ENCODE data around the gene ASCC2. TPM values are rescaled to one million over a fixed set of nuclear protein-coding genes. Genes with fewer than 3 reads are reported as not detected.

Gene ASCC2
- total RNA-seq, 1 experiment from 2014 or later = 43.6 TPM

- H3K4me3 Mint-ChIP-seq = no peak overlapping the region
- H3K9me3 Mint-ChIP-seq = no peaks in the 10 kb centered on the region
- TF ChIP-seq GABPB1 (CRISPR knock-in tag; IDR thresholded peaks at IDR 0.05) (no peak), PRRX2 (CRISPR knock-in tag; IDR thresholded peaks at IDR 0.05) (no peak), NR3C1 (CRISPR knock-in tag; conservative IDR thresholded peaks at IDR 0.05; ENCODE audit: low read depth) (no peak), MAX (CRISPR knock-in tag; IDR thresholded peaks at IDR 0.05) (no peak), ZNF416 (CRISPR knock-in tag; IDR thresholded peaks at IDR 0.05) (no peak)
- TF ChIP-seq, protein P1, sequence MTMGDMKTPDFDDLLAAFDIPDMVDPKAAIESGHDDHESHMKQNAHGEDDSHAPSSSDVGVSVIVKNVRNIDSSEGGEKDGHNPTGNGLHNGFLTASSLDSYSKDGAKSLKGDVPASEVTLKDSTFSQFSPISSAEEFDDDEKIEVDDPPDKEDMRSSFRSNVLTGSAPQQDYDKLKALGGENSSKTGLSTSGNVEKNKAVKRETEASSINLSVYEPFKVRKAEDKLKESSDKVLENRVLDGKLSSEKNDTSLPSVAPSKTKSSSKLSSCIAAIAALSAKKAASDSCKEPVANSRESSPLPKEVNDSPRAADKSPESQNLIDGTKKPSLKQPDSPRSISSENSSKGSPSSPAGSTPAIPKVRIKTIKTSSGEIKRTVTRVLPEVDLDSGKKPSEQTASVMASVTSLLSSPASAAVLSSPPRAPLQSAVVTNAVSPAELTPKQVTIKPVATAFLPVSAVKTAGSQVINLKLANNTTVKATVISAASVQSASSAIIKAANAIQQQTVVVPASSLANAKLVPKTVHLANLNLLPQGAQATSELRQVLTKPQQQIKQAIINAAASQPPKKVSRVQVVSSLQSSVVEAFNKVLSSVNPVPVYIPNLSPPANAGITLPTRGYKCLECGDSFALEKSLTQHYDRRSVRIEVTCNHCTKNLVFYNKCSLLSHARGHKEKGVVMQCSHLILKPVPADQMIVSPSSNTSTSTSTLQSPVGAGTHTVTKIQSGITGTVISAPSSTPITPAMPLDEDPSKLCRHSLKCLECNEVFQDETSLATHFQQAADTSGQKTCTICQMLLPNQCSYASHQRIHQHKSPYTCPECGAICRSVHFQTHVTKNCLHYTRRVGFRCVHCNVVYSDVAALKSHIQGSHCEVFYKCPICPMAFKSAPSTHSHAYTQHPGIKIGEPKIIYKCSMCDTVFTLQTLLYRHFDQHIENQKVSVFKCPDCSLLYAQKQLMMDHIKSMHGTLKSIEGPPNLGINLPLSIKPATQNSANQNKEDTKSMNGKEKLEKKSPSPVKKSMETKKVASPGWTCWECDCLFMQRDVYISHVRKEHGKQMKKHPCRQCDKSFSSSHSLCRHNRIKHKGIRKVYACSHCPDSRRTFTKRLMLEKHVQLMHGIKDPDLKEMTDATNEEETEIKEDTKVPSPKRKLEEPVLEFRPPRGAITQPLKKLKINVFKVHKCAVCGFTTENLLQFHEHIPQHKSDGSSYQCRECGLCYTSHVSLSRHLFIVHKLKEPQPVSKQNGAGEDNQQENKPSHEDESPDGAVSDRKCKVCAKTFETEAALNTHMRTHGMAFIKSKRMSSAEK (CRISPR knock-in tag; IDR thresholded peaks at IDR 0.05; ENCODE audit: borderline replicate concordance) = no peak
- TF ChIP-seq, protein P2, sequence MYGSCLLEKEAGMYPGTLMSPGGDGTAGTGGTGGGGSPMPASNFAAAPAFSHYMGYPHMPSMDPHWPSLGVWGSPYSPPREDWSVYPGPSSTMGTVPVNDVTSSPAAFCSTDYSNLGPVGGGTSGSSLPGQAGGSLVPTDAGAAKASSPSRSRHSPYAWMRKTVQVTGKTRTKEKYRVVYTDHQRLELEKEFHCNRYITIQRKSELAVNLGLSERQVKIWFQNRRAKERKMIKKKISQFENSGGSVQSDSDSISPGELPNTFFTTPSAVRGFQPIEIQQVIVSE (CRISPR knock-in tag; IDR thresholded peaks at IDR 0.05; ENCODE audit: borderline replicate concordance) = no peak
- DNase-seq (ENCODE audit: low spot score) (no peak), ATAC-seq (no peak)
- H3K27ac Mint-ChIP-seq = no peak overlapping the region
- ChIA-PET POLR2A (no interaction called here), CTCF (interaction anchor here (0.6 to 1.3 kb wide), 3 partner anchors 28 to 150 kb away, joined by 3 to 5 read pairs (median 3); no protein-coding TSS in a partner anchor)
- H3K27me3 Mint-ChIP-seq (ENCODE audit: low read depth) = peaks cover under 1% of the 10 kb centered on the region; the same call in 1 of the 2 replicates
- no peaks in the 10 kb centered on the region for H3K36me3 Mint-ChIP-seq
- H3K4me1 Mint-ChIP-seq = no peaks in the 10 kb centered on the region
Observed at GRCh38 chr22:29855611-29856181, 17.6 kb upstream of the ASCC2 start.

DNA sequence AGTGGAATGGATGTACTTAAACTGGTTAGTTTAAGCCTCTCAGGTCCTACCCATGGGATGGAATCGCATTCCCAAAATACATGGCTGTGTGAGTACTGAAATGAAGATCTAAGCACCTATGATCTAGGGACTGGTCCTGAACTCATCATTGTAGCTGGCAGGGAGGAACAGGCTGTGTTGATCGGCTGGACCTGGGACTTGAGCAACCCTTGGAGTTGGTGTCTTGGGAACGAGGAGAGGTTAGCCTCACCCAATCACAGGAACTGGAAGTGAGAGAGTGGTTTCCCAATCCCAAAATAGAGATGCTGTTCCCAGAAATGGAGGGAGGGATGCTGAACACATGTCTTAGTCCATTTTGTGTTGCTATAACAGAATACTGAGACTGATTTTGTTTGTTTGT lies 16.4 kb upstream of the ASCC2 start:
- Mint-ChIP-seq H3K4me1 (no peaks in the 10 kb centered on the region), H3K36me3 (no peaks in the 10 kb centered on the region), H3K9me3 (0 out of 2 replicates have a peak, but pooled peaks cover 4% of the 10 kb centered on the region), H3K4me3 (no peak overlapping the region), H3K27me3 (ENCODE audit: low read depth) (no peaks in the 10 kb centered on the region), H3K27ac (no peak overlapping the region)
- no peak for ATAC-seq
- CTCF ChIA-PET = no interaction called here
- no peak for DNase-seq (ENCODE audit: low spot score)
- POLR2A ChIA-PET = no interaction called here
- TF ChIP-seq MYBL2 (CRISPR knock-in tag; IDR thresholded peaks at IDR 0.05) (no peak), GRHL2 (CRISPR knock-in tag; IDR thresholded peaks at IDR 0.05; ENCODE audit: insufficient replicate concordance, severe bottlenecking) (no peak), IRF2 (CRISPR knock-in tag; IDR thresholded peaks at IDR 0.05; ENCODE audit: borderline replicate concordance, low read depth) (no peak), HMGA2 (CRISPR knock-in tag; IDR thresholded peaks at IDR 0.05) (no peak), ELF4 (CRISPR knock-in tag; IDR thresholded peaks at IDR 0.05; ENCODE audit: low read depth) (no peak), JAZF1 (CRISPR knock-in tag; IDR thresholded peaks at IDR 0.05) (no peak), PRDM15 (CRISPR knock-in tag; IDR thresholded peaks at IDR 0.05) (no peak), GABPB1 (CRISPR knock-in tag; IDR thresholded peaks at IDR 0.05) (no peak)
- TF ChIP-seq, protein P3, sequence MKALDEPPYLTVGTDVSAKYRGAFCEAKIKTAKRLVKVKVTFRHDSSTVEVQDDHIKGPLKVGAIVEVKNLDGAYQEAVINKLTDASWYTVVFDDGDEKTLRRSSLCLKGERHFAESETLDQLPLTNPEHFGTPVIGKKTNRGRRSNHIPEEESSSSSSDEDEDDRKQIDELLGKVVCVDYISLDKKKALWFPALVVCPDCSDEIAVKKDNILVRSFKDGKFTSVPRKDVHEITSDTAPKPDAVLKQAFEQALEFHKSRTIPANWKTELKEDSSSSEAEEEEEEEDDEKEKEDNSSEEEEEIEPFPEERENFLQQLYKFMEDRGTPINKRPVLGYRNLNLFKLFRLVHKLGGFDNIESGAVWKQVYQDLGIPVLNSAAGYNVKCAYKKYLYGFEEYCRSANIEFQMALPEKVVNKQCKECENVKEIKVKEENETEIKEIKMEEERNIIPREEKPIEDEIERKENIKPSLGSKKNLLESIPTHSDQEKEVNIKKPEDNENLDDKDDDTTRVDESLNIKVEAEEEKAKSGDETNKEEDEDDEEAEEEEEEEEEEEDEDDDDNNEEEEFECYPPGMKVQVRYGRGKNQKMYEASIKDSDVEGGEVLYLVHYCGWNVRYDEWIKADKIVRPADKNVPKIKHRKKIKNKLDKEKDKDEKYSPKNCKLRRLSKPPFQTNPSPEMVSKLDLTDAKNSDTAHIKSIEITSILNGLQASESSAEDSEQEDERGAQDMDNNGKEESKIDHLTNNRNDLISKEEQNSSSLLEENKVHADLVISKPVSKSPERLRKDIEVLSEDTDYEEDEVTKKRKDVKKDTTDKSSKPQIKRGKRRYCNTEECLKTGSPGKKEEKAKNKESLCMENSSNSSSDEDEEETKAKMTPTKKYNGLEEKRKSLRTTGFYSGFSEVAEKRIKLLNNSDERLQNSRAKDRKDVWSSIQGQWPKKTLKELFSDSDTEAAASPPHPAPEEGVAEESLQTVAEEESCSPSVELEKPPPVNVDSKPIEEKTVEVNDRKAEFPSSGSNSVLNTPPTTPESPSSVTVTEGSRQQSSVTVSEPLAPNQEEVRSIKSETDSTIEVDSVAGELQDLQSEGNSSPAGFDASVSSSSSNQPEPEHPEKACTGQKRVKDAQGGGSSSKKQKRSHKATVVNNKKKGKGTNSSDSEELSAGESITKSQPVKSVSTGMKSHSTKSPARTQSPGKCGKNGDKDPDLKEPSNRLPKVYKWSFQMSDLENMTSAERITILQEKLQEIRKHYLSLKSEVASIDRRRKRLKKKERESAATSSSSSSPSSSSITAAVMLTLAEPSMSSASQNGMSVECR (CRISPR knock-in tag; IDR thresholded peaks at IDR 0.05; ENCODE audit: borderline replicate concordance) = no peak
- TF ChIP-seq, protein P4, sequence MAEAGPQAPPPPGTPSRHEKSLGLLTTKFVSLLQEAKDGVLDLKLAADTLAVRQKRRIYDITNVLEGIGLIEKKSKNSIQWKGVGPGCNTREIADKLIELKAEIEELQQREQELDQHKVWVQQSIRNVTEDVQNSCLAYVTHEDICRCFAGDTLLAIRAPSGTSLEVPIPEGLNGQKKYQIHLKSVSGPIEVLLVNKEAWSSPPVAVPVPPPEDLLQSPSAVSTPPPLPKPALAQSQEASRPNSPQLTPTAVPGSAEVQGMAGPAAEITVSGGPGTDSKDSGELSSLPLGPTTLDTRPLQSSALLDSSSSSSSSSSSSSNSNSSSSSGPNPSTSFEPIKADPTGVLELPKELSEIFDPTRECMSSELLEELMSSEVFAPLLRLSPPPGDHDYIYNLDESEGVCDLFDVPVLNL (CRISPR knock-in tag; IDR thresholded peaks at IDR 0.05; ENCODE audit: borderline replicate concordance, low read depth) = no peak
- TF ChIP-seq, protein P5, sequence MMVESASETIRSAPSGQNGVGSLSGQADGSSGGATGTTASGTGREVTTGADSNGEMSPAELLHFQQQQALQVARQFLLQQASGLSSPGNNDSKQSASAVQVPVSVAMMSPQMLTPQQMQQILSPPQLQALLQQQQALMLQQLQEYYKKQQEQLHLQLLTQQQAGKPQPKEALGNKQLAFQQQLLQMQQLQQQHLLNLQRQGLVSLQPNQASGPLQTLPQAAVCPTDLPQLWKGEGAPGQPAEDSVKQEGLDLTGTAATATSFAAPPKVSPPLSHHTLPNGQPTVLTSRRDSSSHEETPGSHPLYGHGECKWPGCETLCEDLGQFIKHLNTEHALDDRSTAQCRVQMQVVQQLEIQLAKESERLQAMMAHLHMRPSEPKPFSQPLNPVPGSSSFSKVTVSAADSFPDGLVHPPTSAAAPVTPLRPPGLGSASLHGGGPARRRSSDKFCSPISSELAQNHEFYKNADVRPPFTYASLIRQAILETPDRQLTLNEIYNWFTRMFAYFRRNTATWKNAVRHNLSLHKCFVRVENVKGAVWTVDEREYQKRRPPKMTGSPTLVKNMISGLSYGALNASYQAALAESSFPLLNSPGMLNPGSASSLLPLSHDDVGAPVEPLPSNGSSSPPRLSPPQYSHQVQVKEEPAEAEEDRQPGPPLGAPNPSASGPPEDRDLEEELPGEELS (CRISPR knock-in tag; IDR thresholded peaks at IDR 0.05) = no peak

Data from WTC11 (cell line).